A673 (cell line): ENCODE results near the gene GBA2. TPM values are rescaled to one million over a fixed set of nuclear protein-coding genes. Genes with fewer than 3 reads are reported as not detected.

ENCODE experiments used
- BruUV-seq: library from RNA; stranded (reverse); fragments of 400-500 nt; replicated peaks from 2 replicates; lab custom pipeline; 2021; lab: Mats Ljungman, UMichigan
- CTCF ChIA-PET: fragments of 300-600 bp; sonication (Branson Sonifier 250); formaldehyde crosslinking; loops from one replicate; lab custom pipeline; 2022; ENCODE audit warnings: antibody characterized with exemption; lab: Charles Lee
- POLR2A ChIA-PET: fragments of 300-600 bp; sonication (Branson Sonifier 250); formaldehyde crosslinking; loops from one replicate; lab custom pipeline; 2022; ENCODE audit warnings: antibody characterized with exemption; ENCODE audit not compliant: low non-redundant PET; lab: Charles Lee
- DNase-seq: peaks from one replicate; pipeline ENCODE4 v3.0.0-alpha.2; 2015; ENCODE audit warnings: low spot score
- H3K27ac ChIP-seq: fragments of 200-600 bp; sonication (generic); 2 replicates; pipeline ENCODE4 v1.5.1; 2016; ENCODE audit warnings: mixed run types, low read depth, mild to moderate bottlenecking, mixed read lengths, antibody characterized with exemption, low read length; ENCODE audit not compliant: poor library complexity, severe bottlenecking
- H3K27me3 ChIP-seq: fragments of 200-600 bp; sonication (generic); replicated peaks from 2 replicates; pipeline ENCODE4 v1.6.1; 2017; ENCODE audit warnings: mixed run types, low read depth, mild to moderate bottlenecking, mixed read lengths, antibody characterized with exemption, low read length; ENCODE audit not compliant: insufficient read depth, poor library complexity
- H3K36me3 ChIP-seq: fragments of 200-600 bp; sonication (generic); 2 replicates; pipeline ENCODE4 v1.6.1; 2016; ENCODE audit warnings: mixed run types, mild to moderate bottlenecking, mixed read lengths, antibody characterized with exemption, low read length; ENCODE audit not compliant: insufficient read depth, poor library complexity, severe bottlenecking
- H3K4me1 ChIP-seq: fragments of 200-600 bp; sonication (generic); 2 replicates; pipeline ENCODE4 v1.6.1; 2017; ENCODE audit warnings: mixed run types, mild to moderate bottlenecking, mixed read lengths, antibody characterized with exemption, low read length; ENCODE audit not compliant: insufficient read depth, poor library complexity, severe bottlenecking
- H3K4me3 ChIP-seq: fragments of 200-600 bp; sonication (generic); 2 replicates; pipeline ENCODE4 v1.5.1; 2016; ENCODE audit warnings: low read depth, mixed run types, mild to moderate bottlenecking, mixed read lengths, low read length; ENCODE audit not compliant: poor library complexity, severe bottlenecking
- H3K9me3 ChIP-seq: fragments of 200-600 bp; sonication (generic); 2 replicates; pipeline ENCODE4 v1.6.1; 2016; ENCODE audit warnings: mixed run types, low read depth, mild to moderate bottlenecking, mixed read lengths, antibody characterized with exemption, low read length; ENCODE audit not compliant: poor library complexity, severe bottlenecking
- EZH2 ChIP-seq: fragments of 200-600 bp; sonication (generic); IDR thresholded peaks from 2 replicates; pipeline ENCODE4 v1.6.1; 2017; ENCODE audit warnings: borderline replicate concordance, low read depth, mild to moderate bottlenecking, mixed read lengths, antibody characterized with exemption, low read length; ENCODE audit not compliant: poor library complexity, severe bottlenecking
- intact Hi-C: fragments of 100-400 bp; cut with micrococcal nuclease; formaldehyde crosslinking; loops from one replicate; pipeline ENCODE4 v1.10.0; 2022; ENCODE audit not compliant: unreplicated experiment
- total RNA-seq: library from RNA; stranded (reverse); gene quantifications from 2 replicates; pipeline ENCODE4 v1.2.3, GENCODE V29; 2021
- TF ChIP-seq, protein P1 (sequence below): fragments of 300-800, 200-600 bp; sonication (generic); conservative IDR thresholded peaks from 2 replicates; pipeline ENCODE4 v1.5.1; 2017; ENCODE audit warnings: low read depth, mild to moderate bottlenecking, antibody characterized with exemption, low read length, moderate library complexity, mixed read lengths

GBA2 gene
- total RNA-seq, 1 experiment from 2014 or later: 67.6 TPM

DNA sequence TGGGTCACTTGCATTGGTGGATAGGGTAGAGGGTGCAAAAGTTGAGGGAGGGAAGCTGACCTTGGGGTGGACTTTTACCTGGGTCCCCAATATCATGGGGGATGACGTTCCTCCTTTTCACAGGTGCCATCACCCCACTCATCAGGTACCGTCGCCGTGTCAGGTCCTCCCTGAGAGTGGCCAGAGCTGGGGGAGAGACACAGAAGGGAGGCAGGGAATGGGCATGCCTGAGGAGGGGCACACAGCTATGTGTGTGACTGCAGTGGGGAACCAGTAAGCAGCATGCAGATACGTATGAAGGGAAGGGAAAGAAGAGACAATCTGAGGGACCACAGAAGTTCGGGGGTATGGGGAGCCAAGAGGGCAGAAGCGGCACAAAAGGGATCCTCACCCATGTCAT, 10.1 kb downstream of the GBA2 start:
- ChIA-PET CTCF (no interaction called here), POLR2A (no interaction called here)
- Histone ChIP-seq H3K36me3 (peaks cover 76% of the 10 kb centered on the region), H3K4me1 (no peaks in the 10 kb centered on the region), H3K9me3 (no peaks in the 10 kb centered on the region), H3K4me3 (no peak overlapping the region), H3K27me3 (no peaks in the 10 kb centered on the region), H3K27ac (no peak overlapping the region)
- intact Hi-C loops: loop anchor here (5.0 to 10.0 kb wide), 2 partner anchors 38 to 76 kb away; partner anchors contain the start of genes HINT2 and SPAG8
- TF ChIP-seq EZH2: no peak
- TF ChIP-seq, protein P1, sequence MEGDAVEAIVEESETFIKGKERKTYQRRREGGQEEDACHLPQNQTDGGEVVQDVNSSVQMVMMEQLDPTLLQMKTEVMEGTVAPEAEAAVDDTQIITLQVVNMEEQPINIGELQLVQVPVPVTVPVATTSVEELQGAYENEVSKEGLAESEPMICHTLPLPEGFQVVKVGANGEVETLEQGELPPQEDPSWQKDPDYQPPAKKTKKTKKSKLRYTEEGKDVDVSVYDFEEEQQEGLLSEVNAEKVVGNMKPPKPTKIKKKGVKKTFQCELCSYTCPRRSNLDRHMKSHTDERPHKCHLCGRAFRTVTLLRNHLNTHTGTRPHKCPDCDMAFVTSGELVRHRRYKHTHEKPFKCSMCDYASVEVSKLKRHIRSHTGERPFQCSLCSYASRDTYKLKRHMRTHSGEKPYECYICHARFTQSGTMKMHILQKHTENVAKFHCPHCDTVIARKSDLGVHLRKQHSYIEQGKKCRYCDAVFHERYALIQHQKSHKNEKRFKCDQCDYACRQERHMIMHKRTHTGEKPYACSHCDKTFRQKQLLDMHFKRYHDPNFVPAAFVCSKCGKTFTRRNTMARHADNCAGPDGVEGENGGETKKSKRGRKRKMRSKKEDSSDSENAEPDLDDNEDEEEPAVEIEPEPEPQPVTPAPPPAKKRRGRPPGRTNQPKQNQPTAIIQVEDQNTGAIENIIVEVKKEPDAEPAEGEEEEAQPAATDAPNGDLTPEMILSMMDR: no peak
- no peak for DNase-seq
- no TSS peak for BruUV-seq

DNA sequence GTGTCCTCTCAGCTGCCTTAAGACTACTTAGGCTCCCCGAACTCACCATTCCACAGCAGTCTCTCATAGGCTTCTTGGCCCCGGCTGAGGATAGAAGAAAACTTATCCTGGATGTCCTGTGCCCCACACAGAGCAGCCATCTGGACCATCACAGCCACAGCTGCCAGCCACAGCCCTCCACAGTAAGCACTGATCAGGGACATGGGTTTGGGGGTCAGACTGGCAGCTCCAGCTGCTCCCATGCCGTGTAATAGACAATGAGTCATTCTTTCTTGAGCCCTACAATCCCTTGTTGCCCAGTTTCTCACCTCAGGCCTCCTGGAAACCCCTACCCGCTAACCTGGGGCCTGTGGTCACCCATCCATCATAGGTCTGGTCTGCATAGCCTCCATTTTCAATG, 10.8 kb downstream of the GBA2 start:
- Histone ChIP-seq H3K4me3 (no peak overlapping the region), H3K27me3 (no peaks in the 10 kb centered on the region), H3K4me1 (no peaks in the 10 kb centered on the region), H3K27ac (no peak overlapping the region), H3K9me3 (no peaks in the 10 kb centered on the region), H3K36me3 (peaks cover 71% of the 10 kb centered on the region)
- ChIA-PET CTCF (no interaction called here), POLR2A (no interaction called here)
- DNase-seq: no peak
- TF ChIP-seq, protein P1: no peak
- TF ChIP-seq EZH2: no peak
- intact Hi-C loops: loop anchor here (5.0 to 10.0 kb wide), 2 partner anchors 39 to 77 kb away; partner anchors contain the start of genes HINT2 and SPAG8
- BruUV-seq: no TSS peak

DNA sequence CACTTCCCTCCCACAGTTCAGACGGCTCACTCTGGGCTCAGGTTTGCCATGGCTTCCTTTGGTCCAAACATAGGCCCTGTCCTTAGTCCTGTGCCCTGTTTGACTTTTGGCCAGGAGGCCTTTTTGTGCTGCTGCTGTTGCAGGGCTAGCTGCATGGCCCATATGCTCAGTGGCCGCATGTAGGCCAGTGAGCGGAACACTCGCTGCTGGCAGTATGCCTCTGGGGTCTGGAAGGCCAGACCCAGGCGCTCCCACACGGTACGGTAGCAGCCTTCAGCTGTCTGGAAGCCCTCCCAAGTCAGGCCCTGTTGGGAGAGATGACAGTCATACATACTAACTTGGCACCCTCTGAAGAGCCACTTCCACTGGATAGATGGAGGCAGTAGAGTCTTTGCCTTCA, 11.9 kb downstream of the GBA2 start:
- ChIA-PET POLR2A (no interaction called here), CTCF (interaction anchor here (0.5 kb wide), 1 partner anchor 40 kb away, joined by 6 read pairs; no protein-coding TSS in a partner anchor)
- TSS peak; percentile 46 for BruUV-seq
- H3K27ac ChIP-seq: no peak overlapping the region
- intact Hi-C loops: loop anchor here (5.0 to 10.0 kb wide), 2 partner anchors 40 to 78 kb away; partner anchors contain the start of genes HINT2 and SPAG8
- TF ChIP-seq, protein P1: no peak
- TF ChIP-seq EZH2: no peak
- H3K4me1 ChIP-seq: no peaks in the 10 kb centered on the region
- H3K9me3 ChIP-seq: no peaks in the 10 kb centered on the region
- DNase-seq: no peak
- H3K4me3 ChIP-seq: no peak overlapping the region
- H3K27me3 ChIP-seq: no peaks in the 10 kb centered on the region
- peaks cover 62% of the 10 kb centered on the region for H3K36me3 ChIP-seq
